ENCODE data around the gene SAMD11.
"Not testable (repeated sequence)": the region's sequence is repeated elsewhere in the genome, so short reads cannot be mapped to it uniquely, and the experiment has no call there.

SAMD11 gene

GRCh38 chr1:934991-935750 is 11.4 kb downstream of the SAMD11 start:
- DNase-seq: no peak

- peak; percentile 36 for DNase-seq
These were observed 12.1 kb downstream of the SAMD11 start for GRCh38 chr1:935751-936231.

- DNase-seq: no peak
These were observed 12.9 kb downstream of the SAMD11 start for GRCh38 chr1:936348-937264.

GRCh38 chr1:937521-937920 is 13.8 kb downstream of the SAMD11 start:
- DNase-seq: no peak

- no peak for DNase-seq
These were observed 14.5 kb downstream of the SAMD11 start for GRCh38 chr1:938088-938683.

DNA sequence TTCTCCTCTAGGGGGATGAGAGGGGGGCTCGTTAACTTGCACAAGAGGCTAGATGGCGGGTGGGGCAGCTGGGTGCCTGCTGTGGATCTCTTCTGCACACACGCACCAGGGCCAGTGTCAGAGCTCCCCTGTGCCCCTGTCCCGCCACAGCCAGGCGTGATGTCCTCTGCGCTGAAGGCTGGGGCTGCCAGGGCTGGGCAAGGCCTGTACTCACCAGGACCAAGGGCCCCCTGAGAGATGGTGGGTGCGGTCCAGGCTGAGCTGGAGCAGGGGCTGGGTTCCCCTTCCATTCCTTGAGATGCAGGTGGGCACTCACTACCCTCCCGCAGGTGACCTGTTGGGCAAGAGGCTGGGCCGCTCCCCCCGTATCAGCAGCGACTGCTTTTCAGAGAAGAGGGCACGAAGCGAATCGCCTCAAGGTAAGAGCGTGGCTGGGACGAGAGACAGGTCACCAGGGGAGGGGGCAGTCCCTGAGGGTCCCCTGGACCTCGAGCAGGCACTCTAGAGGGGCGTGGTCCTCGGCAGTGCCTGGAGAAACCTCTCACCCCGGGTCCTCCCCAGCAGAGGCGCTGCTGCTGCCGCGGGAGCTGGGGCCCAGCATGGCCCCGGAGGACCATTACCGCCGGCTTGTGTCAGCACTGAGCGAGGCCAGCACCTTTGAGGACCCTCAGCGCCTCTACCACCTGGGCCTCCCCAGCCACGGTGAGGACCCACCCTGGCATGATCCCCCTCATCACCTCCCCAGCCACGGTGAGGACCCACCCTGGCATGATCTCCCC is 15.2 kb downstream of the SAMD11 start:
- DNase-seq: no peak

GRCh38 chr1:939511-940106 is 15.9 kb downstream of the SAMD11 start:
- no peak for DNase-seq

DNA sequence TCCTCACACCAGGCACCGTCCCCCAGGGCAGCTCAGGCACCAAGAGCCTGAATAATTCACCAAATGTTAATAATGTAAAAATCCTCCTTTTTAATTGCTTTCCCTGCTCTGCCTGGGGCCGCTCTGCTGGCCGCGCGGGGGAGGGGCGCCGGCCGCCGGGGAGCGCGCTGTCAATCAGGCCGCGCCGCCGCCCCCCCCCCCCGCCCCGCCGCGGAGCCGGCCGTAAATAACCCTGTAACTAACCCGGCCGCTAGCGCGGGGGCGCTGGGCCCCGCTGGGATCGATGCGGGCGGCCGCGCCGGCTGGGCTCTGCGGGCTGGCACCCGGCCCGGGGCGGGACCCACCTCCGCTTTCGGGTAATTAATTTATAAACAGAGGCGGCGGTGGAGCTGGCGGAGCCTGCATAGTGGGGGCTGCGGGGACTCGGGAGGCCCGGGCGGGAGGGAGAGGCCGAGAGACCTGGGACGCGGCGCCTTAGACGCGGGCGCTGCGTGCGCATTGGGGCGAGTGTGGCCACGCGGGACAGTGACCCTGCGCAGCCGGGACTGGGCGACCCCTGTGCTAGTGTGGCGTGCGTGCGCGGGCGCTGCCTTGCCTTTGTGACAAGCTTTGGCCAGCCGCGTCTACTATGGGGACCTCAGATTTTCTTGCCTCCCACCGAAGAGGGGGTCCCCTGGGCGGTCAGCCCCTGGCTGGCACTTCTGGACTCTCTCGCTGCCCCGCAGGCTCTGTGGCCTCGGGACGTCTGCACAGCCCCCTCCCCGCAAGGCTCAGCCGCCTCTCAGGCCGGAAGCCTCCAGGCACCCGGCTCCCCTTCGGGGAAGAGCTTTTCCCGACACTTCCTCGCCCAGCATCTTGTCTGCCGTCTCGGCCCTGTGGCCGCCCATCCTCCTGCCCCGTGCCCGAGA is 16.6 kb downstream of the SAMD11 start:
- DNase-seq: no peak

DNA sequence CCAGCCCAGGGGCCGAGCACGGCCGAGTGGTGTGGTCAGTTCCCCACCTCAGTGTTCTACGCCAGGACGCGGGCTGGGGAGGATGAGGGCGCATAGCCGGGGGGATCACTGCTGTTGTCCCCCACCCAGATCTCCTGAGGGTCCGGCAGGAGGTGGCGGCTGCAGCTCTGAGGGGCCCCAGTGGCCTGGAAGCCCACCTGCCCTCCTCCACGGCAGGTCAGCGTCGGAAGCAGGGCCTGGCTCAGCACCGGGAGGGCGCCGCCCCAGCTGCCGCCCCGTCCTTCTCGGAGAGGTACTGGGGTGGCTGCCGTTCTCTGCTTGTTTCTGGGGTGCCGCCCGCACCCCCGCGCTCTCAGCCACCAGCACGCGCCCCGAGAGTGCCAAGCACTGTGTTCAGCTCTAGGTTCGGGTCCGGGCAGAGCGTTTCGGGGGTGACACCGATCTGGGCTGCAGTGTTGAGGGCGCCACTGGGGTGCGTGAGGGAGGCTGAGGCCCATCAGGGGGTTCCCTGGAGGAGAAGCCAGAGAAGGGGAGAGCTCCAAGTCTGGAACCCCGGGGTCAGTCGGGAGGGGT is 17.4 kb downstream of the SAMD11 start:
- DNase-seq: no peak

GRCh38 chr1:941588-942383 is 18.1 kb downstream of the SAMD11 start:
- peak; percentile 19 for DNase-seq

DNA sequence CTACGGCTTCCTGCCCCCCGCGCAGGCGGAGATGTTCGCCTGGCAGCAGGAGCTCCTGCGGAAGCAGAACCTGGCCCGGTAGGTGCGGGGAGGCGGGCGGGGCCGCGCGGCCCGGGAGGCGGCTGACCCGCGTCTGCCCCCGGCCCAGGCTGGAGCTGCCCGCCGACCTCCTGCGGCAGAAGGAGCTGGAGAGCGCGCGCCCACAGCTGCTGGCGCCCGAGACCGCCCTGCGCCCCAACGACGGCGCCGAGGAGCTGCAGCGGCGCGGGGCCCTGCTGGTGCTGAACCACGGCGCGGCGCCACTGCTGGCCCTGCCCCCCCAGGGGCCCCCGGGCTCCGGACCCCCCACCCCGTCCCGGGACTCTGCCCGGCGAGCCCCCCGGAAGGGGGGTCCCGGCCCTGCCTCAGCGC is 18.7 kb downstream of the SAMD11 start:
- no peak for DNase-seq

DNA sequence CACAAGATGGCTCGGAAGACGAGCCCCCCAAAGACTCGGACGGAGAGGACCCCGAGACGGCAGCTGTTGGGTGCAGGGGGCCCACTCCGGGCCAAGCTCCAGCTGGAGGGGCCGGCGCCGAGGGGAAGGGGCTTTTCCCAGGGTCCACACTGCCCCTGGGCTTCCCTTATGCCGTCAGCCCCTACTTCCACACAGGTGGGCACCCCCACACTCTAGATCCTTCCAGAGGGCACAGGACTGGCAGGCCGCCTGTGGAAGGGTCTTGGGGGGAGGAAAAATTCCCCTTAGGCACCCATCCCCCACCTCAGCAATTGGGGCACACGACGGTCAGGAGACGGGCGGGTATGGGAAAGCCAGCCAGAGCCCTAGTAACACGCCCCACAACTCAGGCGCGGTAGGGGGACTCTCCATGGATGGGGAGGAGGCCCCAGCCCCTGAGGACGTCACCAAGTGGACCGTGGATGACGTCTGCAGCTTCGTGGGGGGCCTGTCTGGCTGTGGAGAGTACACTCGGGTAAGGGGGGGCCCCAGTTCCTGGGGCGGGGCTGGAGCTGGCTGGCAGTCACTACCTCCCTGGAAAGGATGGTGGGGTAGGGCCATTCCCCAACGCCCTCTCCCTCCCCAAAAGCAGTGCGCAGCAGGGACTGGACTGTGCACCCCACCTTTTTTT is 19.3 kb downstream of the SAMD11 start:
- DNase-seq: no peak

- DNase-seq: no peak
These were observed 20.0 kb downstream of the SAMD11 start for GRCh38 chr1:943545-944340.

- DNase-seq: no peak
These were observed 20.9 kb downstream of the SAMD11 start for GRCh38 chr1:944341-945325.

GRCh38 chr1:945688-946556 is 22.2 kb downstream of the SAMD11 start:
- DNase-seq: no peak

DNA sequence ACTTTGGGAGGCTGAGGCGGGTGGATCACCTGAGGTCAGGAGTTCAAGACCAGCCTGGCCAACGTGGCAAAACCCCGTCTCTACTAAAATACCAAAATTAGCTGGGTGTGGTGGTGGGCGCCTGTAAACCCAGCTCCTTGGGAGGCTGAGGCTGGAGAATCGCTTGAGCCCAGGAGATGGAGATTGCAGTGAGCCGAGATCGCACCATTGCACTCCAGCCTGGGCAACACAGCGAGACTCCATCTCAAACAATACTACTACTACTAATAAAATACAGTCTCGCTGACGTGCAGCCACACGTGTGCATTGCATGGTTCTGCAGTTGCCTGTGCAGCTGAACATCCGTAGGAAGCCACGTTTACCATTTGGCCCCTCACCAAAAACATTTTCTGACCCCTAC is 23.1 kb downstream of the SAMD11 start:
- not testable (repeated sequence) for DNase-seq
